Measurements from ENCODE around the gene RSPRY1.

The RSPRY1 gene

DNA sequence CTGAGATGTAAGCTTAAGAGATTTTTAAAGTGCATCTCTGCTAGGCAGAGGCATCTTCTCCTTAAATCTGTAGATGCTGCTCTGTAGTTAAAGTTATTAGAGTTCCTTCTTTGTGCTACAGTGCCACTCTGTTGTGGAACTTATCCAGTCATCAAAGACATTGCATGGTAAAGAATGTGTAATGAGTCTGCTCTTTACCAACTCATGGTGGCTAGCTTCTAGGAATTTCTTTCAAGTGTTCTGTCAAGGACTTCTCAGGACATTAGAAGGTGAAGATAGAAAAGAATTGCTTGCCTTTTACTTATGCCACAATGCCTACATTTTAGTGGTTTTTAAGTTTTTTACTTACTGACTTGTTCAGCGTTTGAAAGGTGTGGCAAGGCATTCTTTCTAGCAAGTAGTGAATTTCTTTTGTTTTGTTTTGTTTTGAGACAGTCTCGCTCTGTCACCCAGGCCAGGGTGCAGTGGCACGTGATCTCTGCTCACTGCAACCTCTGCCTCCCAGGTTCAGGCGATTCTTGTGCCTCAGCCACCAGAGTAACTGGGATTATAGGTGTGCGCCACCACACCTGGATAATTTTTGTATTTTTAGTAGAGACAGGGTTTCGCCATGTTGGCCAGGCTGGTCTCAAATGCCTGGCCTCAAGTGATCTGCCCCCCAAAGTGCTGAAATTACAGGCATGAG lies 38.7 kb downstream of the RSPRY1 start:
- DNase-seq (ENCODE audit: low read depth) = no peak

DNA sequence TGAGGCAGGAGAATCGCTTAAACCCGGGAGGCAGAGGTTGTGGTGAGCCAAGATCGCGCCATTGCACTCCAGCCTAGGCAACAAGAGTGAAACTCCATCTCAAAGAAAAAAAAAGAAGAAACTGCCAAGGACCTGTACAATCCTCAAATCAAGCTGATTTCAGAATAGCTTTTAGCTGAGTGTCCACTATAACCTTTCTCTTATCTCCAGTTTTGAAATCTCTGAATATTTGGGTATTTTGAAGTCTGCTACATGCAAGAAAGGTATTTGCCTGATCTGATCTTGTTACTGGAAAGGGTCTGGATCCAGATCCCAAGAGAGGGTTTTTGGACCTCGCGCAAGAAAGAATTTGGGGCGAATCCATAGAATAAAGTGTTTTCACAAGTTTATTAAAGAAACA lies 39.8 kb downstream of the RSPRY1 start:
- peak; percentile 29 for DNase-seq (ENCODE audit: low read depth)

DNA sequence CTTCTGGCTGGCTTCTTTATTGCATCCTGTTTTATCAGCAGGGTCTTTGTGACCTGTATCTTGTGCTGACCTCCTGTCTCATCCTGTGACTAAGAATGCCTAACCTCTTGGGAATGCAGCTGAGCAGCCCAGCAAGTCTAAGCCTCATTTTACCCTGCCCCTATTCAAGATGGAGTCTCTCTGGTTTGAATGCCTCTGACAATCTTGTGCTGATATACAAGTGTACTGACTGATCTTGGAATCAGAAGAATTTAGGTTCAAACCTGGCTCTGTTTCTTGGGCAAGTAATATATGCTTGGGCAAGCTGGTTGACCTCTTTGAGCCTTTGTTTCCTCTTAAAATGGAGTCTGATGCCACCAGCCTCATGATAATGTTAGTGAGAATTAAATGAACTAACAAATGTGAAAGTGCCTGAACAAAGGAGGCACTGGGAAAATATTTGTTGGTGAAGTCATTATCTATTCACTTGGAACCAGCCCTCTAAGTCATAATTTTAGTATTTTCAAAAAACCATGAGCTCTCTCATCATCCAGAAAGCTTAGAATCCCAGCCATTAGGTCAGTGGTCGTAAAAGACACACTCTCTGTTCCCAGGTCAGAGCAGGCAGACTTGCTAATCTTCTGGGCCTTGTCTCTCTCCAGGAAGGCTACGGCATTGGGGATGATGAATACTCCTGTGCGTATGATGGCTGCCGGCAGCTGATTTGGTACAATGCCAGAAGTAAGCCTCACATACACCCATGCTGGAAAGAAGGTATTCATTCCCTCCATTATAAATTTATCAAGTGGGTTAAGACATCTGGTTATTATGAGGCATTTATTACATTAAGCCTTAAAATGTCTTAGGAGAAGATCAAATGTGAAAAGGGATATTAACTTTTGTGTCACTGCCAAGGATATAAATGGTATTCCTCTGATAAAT lies 40.8 kb downstream of the RSPRY1 start:
- peak; percentile 60 for DNase-seq (ENCODE audit: low read depth)

DNA sequence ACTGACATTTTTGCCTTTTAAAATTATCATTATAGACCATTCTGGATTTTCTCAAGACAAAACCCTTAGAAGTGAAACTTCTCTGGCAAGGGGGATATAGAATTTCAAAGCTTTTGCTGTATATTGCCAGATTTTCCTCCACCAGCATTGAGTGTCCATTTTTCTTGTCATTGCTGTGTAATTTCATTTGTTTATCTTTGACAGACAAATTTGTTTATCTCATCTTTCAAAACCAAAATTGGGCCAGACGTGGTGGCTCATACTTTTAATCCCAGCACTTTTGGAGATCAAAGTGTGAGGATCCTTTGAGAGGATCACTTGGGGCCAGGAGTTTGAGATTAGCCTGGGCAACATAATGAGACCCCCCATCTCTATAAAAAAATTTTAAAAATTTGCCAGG lies 43.0 kb downstream of the RSPRY1 start:
- no peak for DNase-seq (ENCODE audit: low read depth)

DNA sequence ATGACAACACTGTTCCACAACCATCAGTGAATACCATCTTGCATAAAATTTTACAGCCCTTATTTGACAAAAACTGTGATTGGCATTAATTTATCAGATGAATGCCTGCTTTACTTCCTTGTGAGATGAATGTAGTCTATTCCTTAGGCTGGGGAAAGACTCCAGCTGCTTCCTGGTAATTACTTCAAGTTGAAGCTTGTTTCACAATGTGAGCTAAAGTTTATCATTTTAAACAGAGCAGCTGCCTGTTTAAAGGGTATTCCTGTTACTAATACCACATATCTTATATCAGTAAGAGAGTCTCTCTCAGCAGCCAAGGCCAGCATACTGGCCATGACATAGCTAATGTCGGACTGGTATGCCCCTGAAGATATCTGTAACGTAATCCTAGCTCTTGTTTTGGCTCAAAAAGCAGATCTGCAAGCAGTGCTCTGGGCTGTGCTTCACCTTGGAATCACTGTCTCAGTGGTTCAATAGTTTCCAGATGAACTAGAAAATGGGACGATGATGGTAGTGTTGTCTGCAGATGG lies 45.8 kb downstream of the RSPRY1 start:
- DNase-seq (ENCODE audit: low read depth) = peak; percentile 67

DNA sequence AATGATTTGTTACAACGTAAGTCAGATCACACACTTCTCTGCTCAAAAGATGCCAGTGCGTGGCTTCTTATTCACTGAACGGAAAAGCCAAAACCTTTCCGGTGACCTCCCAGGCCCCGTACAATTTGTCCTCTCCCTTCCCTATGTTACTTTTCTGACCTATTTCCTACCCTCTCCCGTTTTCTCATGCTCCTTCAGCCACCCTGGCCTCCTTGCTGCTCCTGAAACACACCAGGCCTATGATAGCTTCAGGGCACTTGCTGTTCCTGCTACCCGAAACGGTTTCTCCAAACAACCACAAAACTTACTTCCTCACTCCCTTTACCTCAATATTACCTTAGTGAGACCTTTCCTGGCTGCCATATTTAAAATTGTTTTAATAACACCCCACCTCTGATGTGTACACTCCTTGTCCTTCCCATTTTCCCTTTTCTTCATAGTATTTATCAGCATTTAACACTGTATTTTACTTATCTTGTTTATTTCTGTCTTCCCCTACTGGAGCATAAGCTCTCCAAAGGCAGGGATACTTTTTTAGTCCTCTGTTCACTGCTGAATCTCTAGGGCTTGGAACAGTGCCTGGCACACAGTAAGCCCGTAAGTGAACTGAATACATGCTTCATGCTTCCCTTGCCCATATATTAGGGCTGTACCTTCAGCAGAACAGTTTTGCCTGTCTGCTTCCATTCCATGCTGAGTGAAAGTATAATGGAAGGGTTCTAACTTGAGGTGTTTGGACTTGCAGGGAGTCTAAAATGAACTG lies 48.0 kb downstream of the RSPRY1 start:
- no peak for DNase-seq (ENCODE audit: low read depth)

DNA sequence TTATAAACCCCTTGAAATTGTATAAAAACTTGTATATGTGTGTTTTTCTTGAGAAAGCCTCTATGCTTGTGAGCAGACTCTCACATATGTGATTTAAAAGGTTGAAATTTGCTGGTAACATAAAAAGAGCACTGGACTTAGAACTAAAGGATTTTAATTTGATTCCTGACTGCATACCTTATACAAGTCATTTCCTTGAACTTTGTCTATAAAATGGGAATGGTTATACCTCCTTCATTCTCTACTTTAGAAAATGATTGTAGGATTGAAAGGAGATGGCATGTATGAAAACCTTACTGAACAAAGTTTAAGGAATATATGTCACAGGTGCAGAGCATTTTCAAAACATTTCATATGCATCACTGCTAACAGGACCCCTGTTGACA lies 48.6 kb downstream of the RSPRY1 start:
- DNase-seq (ENCODE audit: low read depth) = no peak

DNA sequence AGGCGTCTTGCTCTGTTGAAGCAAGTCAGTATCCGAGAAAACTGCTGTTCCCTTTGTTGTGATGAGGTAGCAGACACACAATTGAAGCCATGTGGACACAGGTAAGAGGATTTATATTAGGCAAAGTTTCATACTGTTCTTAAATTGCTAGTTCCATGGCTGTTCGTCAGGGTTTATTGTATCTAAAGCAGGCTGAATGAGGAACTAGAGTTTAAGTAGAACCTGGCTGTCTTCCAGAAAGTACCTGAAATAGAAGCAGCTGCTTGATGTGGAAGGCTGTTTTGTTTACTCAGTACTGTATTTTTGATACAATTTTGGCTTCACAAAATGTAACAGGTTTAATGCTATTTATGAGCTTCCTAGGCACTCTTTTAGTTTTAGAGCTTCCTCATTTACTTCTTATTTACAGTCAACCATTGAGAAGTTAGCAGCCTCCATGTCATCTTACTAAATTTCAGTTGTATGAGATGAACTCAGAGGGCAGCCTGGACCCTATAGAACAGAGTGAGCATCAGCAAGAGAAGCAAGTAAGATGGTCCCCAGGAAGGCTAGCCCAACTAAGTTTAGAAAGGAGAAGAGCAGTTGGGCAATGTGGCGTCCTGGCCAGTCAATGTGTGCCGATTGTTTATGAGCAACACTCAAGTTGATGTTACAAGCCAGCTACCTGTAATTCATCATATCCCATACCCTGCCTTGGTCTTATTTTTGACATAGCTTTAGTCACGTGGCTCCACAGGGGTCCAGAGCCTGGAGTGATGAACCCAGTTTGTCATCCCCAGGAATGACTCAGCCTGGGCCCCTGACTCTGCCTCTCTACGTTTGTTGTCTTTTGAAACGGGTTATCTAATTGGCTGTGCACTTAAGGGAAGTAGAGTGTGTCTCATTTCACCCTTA lies 49.2 kb downstream of the RSPRY1 start:
- DNase-seq (ENCODE audit: low read depth) = peak; percentile 84

DNA sequence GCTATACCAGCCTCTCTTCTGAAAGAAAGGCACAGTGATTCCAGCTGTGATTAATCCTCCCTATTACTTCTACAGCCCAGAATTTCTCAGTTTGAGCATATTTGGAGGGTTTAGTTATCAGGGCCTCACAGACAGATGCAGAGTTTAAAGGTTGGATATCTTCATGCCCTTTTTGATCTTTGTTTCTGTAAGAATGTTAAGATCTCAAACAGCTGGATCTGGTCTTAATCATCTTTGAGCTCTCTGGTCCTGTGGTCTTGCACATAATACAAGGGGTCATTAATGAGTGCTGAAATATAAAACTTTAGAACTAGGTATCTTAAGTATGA lies 49.9 kb downstream of the RSPRY1 start:
- no peak for DNase-seq (ENCODE audit: low read depth)

DNA sequence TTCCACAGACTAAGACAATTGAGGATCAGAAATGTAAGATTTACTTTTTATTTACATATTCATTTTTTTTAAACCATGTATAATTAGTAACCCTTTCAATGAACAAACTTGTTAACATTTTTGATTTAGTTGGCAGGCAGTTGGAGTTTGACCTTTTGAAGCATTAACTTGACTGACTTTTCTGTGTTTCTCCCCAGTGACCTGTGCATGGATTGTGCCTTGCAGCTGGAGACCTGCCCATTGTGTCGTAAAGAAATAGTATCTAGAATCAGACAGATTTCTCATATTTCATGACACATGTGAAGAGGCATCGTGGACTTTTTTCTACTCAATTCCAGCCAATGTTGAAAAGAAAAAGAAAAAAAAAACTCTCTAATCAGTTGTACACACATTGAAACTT lies 52.6 kb downstream of the RSPRY1 start:
- no peak for DNase-seq (ENCODE audit: low read depth)

DNA sequence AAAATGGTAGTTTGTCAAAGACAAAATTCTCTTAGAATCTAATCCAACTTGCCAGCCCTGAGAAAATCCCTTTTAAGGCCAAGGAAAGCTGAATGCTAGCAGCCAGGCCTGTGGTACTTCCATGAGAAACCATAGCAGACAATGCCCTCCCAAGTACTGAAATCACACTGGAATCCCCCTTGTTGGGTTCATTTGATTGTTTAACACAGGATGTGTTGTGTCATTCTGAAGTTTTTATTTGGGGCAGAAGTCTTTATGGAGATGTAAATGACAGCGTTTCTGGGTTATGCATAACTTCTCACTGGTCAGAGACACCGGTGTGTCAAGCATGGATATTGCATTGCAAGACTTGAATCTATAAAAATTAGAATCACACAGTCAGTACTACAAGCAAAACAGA lies 53.0 kb downstream of the RSPRY1 start:
- DNase-seq (ENCODE audit: low read depth) = no peak

DNA sequence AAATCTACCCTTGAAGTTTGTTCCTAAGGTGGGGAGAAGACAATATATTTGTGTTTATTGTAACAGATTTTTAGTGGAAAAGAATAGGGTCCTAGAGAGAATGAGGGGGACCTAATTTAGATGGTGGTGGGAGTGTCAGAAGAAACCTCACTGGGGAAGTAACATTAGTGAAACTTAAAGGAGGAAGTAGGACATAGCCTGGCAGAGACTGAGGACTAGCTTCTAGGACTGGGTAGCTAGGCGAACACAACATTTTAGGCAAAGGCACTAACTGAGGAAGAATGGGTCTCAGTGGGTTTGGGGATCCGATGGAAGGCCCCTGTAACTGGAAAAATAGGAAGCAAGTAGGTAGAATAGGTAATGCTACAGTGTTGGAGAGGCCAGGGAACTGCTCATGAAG lies 54.7 kb downstream of the RSPRY1 start:
- DNase-seq (ENCODE audit: low read depth) = no peak

DNA sequence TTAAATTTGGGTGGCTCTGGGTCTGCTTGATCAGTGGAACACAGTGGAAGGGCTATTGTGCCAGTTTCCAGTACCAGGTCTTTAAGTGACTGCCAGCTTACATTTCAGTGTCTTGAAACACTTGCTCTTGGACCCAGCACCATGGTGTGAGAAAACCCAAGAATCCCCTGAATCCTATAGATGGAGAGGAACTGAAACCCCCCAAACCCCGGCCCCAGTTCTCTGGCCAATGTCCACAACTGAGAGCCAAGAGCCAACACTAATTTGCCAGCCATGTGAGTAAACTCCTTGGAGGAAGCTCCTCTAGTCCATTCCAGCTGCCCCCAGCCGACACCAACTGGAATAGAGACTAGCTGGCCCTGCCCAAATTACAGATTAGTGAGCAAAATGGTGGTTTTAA lies 56.5 kb downstream of the RSPRY1 start:
- DNase-seq (ENCODE audit: low read depth) = no peak

DNA sequence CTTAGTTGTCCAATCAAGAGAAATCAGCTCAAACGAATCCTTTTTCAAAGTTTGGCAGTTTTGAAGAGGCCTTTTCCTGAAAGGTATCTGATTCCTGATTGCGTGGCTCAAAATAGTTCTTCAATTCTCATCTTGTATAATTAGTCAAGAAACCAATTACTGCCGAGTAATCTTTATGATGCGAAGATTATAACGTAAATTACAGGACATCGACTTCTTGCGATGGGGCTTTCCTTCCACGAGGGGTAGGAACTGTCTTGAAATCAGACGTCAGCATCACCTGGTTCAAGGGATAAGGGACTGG lies 58.3 kb downstream of the RSPRY1 start:
- no peak for DNase-seq (ENCODE audit: low read depth)

DNA sequence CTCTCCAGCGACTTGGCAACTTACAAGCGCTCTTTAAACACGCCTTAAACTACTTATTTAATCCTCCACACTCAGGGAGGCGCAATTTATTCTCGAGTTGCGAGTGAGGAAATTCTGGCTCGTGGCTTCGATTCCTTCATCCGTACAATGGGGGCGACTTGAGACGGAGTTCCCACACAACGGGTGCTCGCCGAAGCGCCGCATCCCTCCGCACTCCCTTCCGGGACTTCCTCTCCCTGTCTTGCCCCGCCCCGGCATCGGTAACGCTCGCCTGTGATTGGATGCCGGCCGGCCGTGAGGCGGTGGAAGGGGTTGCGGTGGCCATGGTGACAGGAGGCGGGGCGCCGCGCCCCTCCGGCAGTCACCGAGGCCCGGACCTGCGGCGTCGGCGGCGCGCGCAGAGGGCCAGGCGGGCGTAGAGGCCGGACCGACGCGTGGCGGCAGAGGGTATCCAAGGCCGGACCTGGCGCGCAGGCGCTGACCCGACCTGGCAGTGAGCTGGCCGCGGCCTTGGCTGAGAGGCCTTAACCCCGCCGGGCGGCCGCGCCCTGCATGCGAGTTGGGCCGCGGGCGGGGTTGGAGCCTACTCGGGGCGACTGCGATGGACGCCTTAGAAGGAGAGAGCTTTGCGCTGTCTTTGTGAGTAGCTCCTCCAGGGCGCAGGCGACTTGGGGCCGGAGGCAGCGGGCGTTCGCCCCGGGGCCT lies 58.8 kb downstream of the RSPRY1 start, which contains the start of gene ARL2BP:
ARL2BP (plus strand) TSS at position 493 of the 705 bp plus-strand sequence; CDS start at position 602, 109 bp downstream.
- peak; percentile 96 for DNase-seq (ENCODE audit: low read depth)

DNA sequence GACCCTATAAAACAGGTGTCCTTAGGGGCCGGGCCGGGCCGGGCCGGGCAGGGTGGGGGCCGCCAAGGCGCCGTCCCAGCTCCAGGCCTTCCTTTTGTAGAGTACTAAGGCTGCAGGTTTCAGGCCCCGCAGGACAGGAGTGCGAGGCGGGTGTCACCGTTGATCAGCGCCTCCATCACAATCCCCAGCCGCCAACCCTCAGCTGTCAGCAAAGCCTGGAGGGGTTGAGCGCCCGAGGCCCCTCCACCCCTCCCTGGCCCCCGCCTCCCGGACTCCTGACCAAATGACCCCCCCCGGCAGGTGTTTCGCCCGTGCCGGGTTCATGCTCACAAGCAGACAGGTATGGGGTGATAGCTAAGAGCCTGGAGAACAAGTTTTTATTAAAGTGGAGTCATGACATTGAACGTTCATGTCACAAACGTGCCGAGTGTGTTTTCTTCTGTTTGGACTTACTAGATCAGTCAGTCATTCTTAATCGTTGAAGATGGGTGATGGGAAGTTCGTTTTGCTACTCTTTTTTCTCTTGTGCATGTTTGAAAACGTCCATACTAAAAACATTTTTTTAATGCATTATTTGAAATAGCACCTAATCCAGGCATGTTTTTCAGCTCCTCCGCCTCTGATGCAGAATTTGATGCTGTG lies 59.5 kb downstream of the RSPRY1 start:
- DNase-seq (ENCODE audit: low read depth) = no peak

DNA sequence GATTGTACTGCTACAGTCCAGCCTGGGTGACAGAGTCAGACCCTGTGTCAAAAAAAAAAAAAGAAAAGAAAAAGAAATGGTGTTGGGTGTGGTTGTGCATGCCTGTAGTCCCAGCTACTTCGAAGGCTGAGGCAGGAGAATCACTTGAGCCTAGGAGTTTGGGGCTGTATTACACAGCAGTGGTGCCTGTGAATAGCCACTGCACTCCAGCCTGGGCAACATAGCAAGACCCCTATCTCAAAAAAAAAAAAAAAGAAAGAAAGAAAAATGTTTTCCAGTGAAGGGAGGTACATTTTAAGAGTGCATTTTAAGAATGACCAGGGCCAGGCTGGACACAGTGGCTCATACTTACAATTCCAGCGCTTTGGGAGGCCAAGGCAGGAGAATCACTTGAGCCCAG lies 65.2 kb downstream of the RSPRY1 start:
- no peak for DNase-seq (ENCODE audit: low read depth)

DNA sequence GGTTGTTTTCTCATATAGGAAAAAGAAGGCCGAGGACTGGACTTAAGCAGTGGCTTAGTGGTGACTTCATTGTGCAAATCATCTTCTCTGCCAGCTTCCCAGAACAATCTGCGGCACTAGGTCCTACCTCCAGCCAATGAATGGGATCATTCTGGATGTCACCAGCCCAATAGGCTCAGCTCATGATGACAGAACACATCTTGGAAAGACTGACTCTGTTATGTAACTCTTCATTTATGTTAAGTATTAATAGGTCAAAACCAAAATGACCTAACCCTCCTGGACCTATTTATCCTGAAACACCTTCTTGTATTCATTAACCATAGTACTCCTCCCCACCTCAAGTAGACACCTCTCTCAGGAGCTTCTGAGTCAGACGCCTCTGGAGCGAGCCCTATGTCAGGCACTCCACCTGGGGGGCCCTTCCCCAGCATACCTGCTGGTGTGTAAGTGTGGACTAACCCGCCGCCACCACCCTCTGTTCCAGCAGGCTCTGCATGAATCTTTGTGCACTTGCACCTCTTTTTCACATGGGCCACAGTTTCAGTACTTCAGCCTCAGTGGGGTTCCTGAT lies 66.1 kb downstream of the RSPRY1 start:
- no peak for DNase-seq (ENCODE audit: low read depth)

DNA sequence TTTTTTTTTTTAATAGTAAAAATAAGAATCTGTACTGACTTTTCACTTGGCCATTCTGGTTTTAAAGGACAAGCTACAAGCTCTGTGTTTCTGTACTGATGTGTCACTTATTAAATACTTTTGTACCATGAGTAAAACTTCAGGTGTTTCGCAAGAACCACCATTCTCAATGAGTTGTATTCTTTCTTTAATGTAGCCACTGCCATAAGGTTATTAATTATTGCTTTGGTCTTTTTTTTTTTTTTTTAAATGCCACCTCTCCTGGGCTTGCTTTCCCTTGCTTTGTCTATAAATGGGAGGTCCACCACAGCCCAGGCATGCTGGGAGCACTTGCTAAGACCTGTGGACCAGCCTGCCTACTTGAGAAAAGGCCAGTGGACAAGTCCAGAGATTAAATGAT lies 67.3 kb downstream of the RSPRY1 start:
- peak; percentile 53 for DNase-seq (ENCODE audit: low read depth)
